Esophagus muscularis mucosa (tissue), 4 donors: ENCODE data around the gene CTNNA3.
"Not testable (repeated sequence)": the region's sequence is repeated elsewhere in the genome, so short reads cannot be mapped to it uniquely, and the experiment has no call there.

Source experiments
- CTCF ChIP-seq, 3 experiments: fragments of 200-600 bp in 2 of 3; fragments of 450-650 bp in 1 of 3; sonication (generic) in 2 of 3; IDR thresholded peaks; one replicate each; pipeline ENCODE4 v1.5.1; 2017 to 2019; ENCODE audit warnings: antibody characterized with exemption in 3 of 3, mild to moderate bottlenecking in 2 of 3, moderate library complexity in 1 of 3
- EP300 ChIP-seq: sonication (generic); formaldehyde crosslinking; IDR thresholded peaks from one replicate; pipeline ENCODE4 v1.6.1; 2017; ENCODE audit warnings: antibody characterized with exemption
- POLR2A ChIP-seq: fragments of 450-650 bp; IDR thresholded peaks from one replicate; pipeline ENCODE4 v1.6.1; 2017; ENCODE audit warnings: antibody characterized with exemption, moderate library complexity, mild to moderate bottlenecking, low read depth

GRCh38 chr10:66353822-66354221, 1342.2 kb downstream of the CTNNA3 start:
- TF ChIP-seq POLR2A; CTCF (IDR thresholded peaks at IDR 0.05); EP300: not testable (repeated sequence)
